Astrocyte of the cerebellum (primary cell): Measurements from ENCODE around the gene CAMKK2.

Source experiments
- DNase-seq: peaks from one replicate; pipeline ENCODE4 v3.0.0-alpha.2; 2011; ENCODE audit warnings: low read depth
- H3K4me3 ChIP-seq: 2 replicates; pipeline ENCODE4 v1.5.1; 2011; ENCODE audit warnings: mild to moderate bottlenecking, low read depth, low read length, moderate library complexity
- CTCF ChIP-seq: IDR thresholded peaks from 2 replicates; pipeline ENCODE4 v1.5.1; 2012; ENCODE audit warnings: low read length, low read depth, moderate library complexity, mild to moderate bottlenecking; ENCODE audit errors: missing control alignments
- in situ Hi-C: cut with HindIII; loops from 2 replicates; pipeline ENCODE4 v1.10.0; 2017; ENCODE audit warnings: low sequenced_read_pairs

The CAMKK2 gene

GRCh38 chr12:121217761-121218160 lies 78.7 kb downstream of the CAMKK2 start:
- no peak overlapping the region for H3K4me3 ChIP-seq
- DNase-seq, result no peak
- TF ChIP-seq CTCF, result no peak
- in situ Hi-C loops, result loop anchor here (5.0 kb wide), 1 partner anchor 35 kb away; no protein-coding TSS in a partner anchor

GRCh38 chr12:121217063-121217462 lies 79.4 kb downstream of the CAMKK2 start:
- H3K4me3 ChIP-seq, result no peak overlapping the region
- in situ Hi-C loops, result loop anchor here (5.0 kb wide), 1 partner anchor 35 kb away; no protein-coding TSS in a partner anchor
- TF ChIP-seq CTCF, result no peak
- DNase-seq, result no peak

- no peak for DNase-seq
- in situ Hi-C loops, result loop anchor here (5.0 kb wide), 1 partner anchor 36 kb away; no protein-coding TSS in a partner anchor
- H3K4me3 ChIP-seq, result no peak overlapping the region
- TF ChIP-seq CTCF, result no peak
Observed at GRCh38 chr12:121216102-121216501, 80.4 kb downstream of the CAMKK2 start.

GRCh38 chr12:121214855-121215745 lies 81.4 kb downstream of the CAMKK2 start:
- peak; percentile 61 for DNase-seq
- in situ Hi-C loops, result loop anchor here (5.0 kb wide), 1 partner anchor 37 kb away; no protein-coding TSS in a partner anchor
- TF ChIP-seq CTCF, result no peak
- no peak overlapping the region for H3K4me3 ChIP-seq

- TF ChIP-seq CTCF, result no peak
- H3K4me3 ChIP-seq, result no peak overlapping the region
- peak; percentile 16 for DNase-seq
- in situ Hi-C loops, result no loop called here
Observed at GRCh38 chr12:121214166-121214777, 82.2 kb downstream of the CAMKK2 start.

GRCh38 chr12:121212875-121213274 lies 83.6 kb downstream of the CAMKK2 start:
- no peak for DNase-seq
- in situ Hi-C loops, result no loop called here
- no peak overlapping the region for H3K4me3 ChIP-seq
- TF ChIP-seq CTCF, result no peak
